ENCODE measurements around the gene ADAMTSL4. TPM values are rescaled to one million over a fixed set of nuclear protein-coding genes. Genes with fewer than 3 reads are reported as not detected.
"Not testable (repeated sequence)": the region's sequence is repeated elsewhere in the genome, so short reads cannot be mapped to it uniquely, and the experiment has no call there.

ADAMTSL4 gene
- polyA plus RNA-seq, 1 of the 3 experiments (the other 2 are of a cell fraction), result 3.4 TPM

DNA sequence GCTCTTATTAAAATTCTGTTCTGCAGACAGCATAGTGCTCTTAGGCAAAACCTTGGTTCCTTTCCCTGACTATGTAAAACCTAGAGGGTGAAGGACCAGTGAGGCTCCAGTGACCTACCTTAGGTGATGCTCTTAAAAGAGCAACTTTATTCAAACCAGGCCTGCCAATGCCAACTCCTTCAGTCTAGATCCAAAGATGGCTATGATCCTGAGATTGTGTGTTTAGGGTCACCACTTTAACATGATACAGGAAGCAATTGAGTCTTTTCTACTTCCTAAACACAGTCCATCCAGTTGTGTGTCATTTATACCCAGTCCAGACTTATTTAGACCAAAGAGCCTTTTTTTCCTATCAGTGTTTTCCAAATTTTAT is 19.4 kb downstream of the ADAMTSL4 start:
- Histone ChIP-seq H4K20me1 (ENCODE audit: insufficient read depth) (peaks cover 48% of the 10 kb centered on the region), H3K9ac (peak overlapping the region; percentile 73), H3K4me3 (ENCODE audit: low read depth in 2 of 2, low read length in 1 of 2) (peak overlapping the region in 1 of 2 experiments; percentile 13; a peak in 1 of 4 replicates), H3K27ac (ENCODE audit: low read depth in 2 of 2, low read length in 1 of 2) (peak overlapping the region; percentile 83 to 100), H2AFZ (ENCODE audit: low read depth) (no peak overlapping the region), H3K36me3 (replicated peaks in 1 of 2; ENCODE audit: control insufficient read depth in 1 of 2, insufficient read depth in 2 of 2, low read length in 1 of 2) (peaks cover 13 to 26% of the 10 kb centered on the region in 2 experiments), H3K4me2 (peak overlapping the region; percentile 55), H3K9me3 (no peaks in the 10 kb centered on the region), H3K9me2 (no peaks in the 10 kb centered on the region), H3K4me1 (ENCODE audit: control insufficient read depth in 1 of 2, insufficient read depth in 2 of 2, low read depth in 1 of 2, low read length in 1 of 2) (peaks cover 29 to 36% of the 10 kb centered on the region in 2 experiments), H3F3A (replicated peaks; ENCODE audit: insufficient read depth) (peaks cover 85% of the 10 kb centered on the region), H3K27me3 (ENCODE audit: insufficient read depth) (no peaks in the 10 kb centered on the region), H3K79me2 (ENCODE audit: insufficient read depth) (peaks cover 97% of the 10 kb centered on the region)
- TF ChIP-seq ELF1 (IDR thresholded peaks at IDR 0.05) (0 out of 2 replicates have a peak, but pooled peaks have one; percentile 2), GABPA (IDR thresholded peaks at IDR 0.05; ENCODE audit: low read depth) (0 out of 2 replicates have a peak, but pooled peaks have one; percentile 26), FOXM1 (IDR thresholded peaks at IDR 0.05; ENCODE audit: low read depth) (no peak), SIN3A (IDR thresholded peaks at IDR 0.05; ENCODE audit: borderline replicate concordance, low read depth, low read length) (no peak), POLR2AphosphoS5 (IDR thresholded peaks at IDR 0.05; ENCODE audit: low read depth, low read length) (peak; percentile 22), NRF1 (IDR thresholded peaks at IDR 0.05; ENCODE audit: low read depth, low read length) (no peak), FOXJ3 (CRISPR knock-in tag; IDR thresholded peaks at IDR 0.05) (no peak), TEAD4 (IDR thresholded peaks at IDR 0.05; ENCODE audit: borderline replicate concordance, insufficient read depth) (no peak)
- DNase-seq, result no peak
- CTCF ChIA-PET, result interaction anchor here (0.8 to 13.4 kb wide), 6 partner anchors 7 to 245 kb away, joined by 3 to 142 read pairs (median 3); partner anchors contain the start of gene MCL1
- POLR2A ChIA-PET, result interaction anchor here (0.8 to 8.9 kb wide), 2 partner anchors 9 to 61 kb away, joined by 5 to 149 read pairs; partner anchors contain the start of genes ENSA and MCL1

DNA sequence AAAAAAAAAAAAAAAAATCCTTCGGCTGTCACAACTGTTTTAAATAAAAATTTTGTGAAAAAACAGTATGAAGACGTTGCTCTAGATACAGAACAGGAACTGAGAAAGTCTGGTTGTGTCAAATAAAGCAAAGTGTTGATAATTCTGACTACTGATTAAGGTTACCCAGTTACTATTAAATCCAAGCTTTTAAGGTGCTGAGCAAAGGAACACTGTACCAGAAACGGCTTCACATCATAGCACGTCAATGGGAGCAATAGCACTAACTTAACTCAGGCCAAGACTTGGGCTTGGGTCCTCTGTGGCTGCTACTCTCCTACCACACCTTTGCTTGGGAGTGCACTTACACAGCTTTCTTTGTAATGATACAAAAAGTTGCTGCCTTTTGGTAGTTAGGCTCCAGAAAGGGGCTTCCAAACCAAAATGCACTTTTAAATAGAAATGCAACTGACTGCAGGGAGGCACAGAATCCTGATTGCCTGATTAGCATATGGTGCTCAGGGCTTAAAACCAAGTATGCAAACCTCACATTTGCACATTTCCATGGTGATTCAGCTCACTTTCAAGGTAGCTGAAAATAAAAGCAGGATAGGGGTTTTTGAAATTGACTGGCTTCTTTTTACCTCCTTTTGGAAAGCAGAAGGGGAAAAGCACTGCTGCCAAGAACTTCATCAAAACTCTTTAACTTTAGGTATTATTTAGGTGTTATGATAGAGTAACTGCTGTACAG is 23.9 kb downstream of the ADAMTSL4 start:
- Histone ChIP-seq H3K79me2 (ENCODE audit: insufficient read depth) (peaks cover 97% of the 10 kb centered on the region), H3K27ac (ENCODE audit: low read depth in 2 of 2, low read length in 1 of 2) (peak overlapping the region; percentile 18 to 100; a peak in 3 of 4 replicates), H3F3A (replicated peaks; ENCODE audit: insufficient read depth) (peaks cover 93% of the 10 kb centered on the region), H3K27me3 (ENCODE audit: insufficient read depth) (no peaks in the 10 kb centered on the region), H3K4me1 (ENCODE audit: control insufficient read depth in 1 of 2, insufficient read depth in 2 of 2, low read depth in 1 of 2, low read length in 1 of 2) (peaks cover 25 to 34% of the 10 kb centered on the region in 2 experiments), H2AFZ (ENCODE audit: low read depth) (no peak overlapping the region), H3K9ac (no peak overlapping the region; the same call in 1 of the 2 replicates), H3K36me3 (replicated peaks in 1 of 2; ENCODE audit: control insufficient read depth in 1 of 2, insufficient read depth in 2 of 2, low read length in 1 of 2) (peaks cover 55 to 71% of the 10 kb centered on the region in 2 experiments), H3K4me3 (ENCODE audit: low read depth in 2 of 2, low read length in 1 of 2) (no peak overlapping the region), H3K9me3 (no peaks in the 10 kb centered on the region), H3K9me2 (no peaks in the 10 kb centered on the region), H4K20me1 (ENCODE audit: insufficient read depth) (peaks cover 93% of the 10 kb centered on the region), H3K4me2 (peak overlapping the region; percentile 89)
- CTCF ChIA-PET, result interaction anchor here (13.4 kb wide), 1 partner anchor 11 kb away, joined by 142 read pairs; no protein-coding TSS in a partner anchor
- POLR2A ChIA-PET, result no interaction called here
- DNase-seq, result no peak
- TF ChIP-seq POLR2AphosphoS5 (IDR thresholded peaks at IDR 0.05; ENCODE audit: low read depth, low read length), result peak; percentile 23; the same call in 1 of the 2 replicates
- no peak for TF ChIP-seq REST (IDR thresholded peaks at IDR 0.05; ENCODE audit: low read depth, low read length)
- 93% methylated on average over 4 of the region's 4 CpGs for WGBS (ENCODE audit: low lambda C conversion rate)

- H3K9me3 ChIP-seq; DNase-seq; POLR2A ChIA-PET; H3K9me2 ChIP-seq; H3K4me3 ChIP-seq (ENCODE audit: low read depth in 2 of 2, low read length in 1 of 2); H2AFZ ChIP-seq (ENCODE audit: low read depth); H3K27me3 ChIP-seq (ENCODE audit: insufficient read depth); H3K9ac ChIP-seq: not testable (repeated sequence)
- Histone ChIP-seq H3K4me1 (ENCODE audit: control insufficient read depth in 1 of 2, insufficient read depth in 2 of 2, low read depth in 1 of 2, low read length in 1 of 2) (peaks cover 22 to 28% of the 10 kb centered on the region in 2 experiments), H4K20me1 (ENCODE audit: insufficient read depth) (peaks cover 96% of the 10 kb centered on the region), H3K79me2 (ENCODE audit: insufficient read depth) (peaks cover 100% of the 10 kb centered on the region), H3K36me3 (replicated peaks in 1 of 2; ENCODE audit: control insufficient read depth in 1 of 2, insufficient read depth in 2 of 2, low read length in 1 of 2) (peaks cover 58 to 77% of the 10 kb centered on the region in 2 experiments), H3K4me2 (peak overlapping the region; percentile 89), H3F3A (replicated peaks; ENCODE audit: insufficient read depth) (peaks cover 95% of the 10 kb centered on the region), H3K27ac (ENCODE audit: low read depth in 2 of 2, low read length in 1 of 2) (peak overlapping the region in 1 of 2 experiments; percentile 100; a peak in 2 of 4 replicates)
- 98% methylated on average over 13 of the region's 13 CpGs for WGBS (ENCODE audit: low lambda C conversion rate)
- CTCF ChIA-PET, result interaction anchor here (13.4 kb wide), 1 partner anchor 12 kb away, joined by 142 read pairs; no protein-coding TSS in a partner anchor
These were observed 24.5 kb downstream of the ADAMTSL4 start for GRCh38 chr1:150573648-150574071.

All from SK-N-SH (cell line).